Kidney (tissue), 14 donors: ENCODE results near the gene KIAA0232. TPM values are rescaled to one million over a fixed set of nuclear protein-coding genes. Genes with fewer than 3 reads are reported as not detected.
"Not testable (repeated sequence)": the region's sequence is repeated elsewhere in the genome, so short reads cannot be mapped to it uniquely, and the experiment has no call there.

Experiments used
- DNase-seq, 5 donors: peaks; one replicate each; pipeline ENCODE4 v3.0.0-alpha.2; 2013 to 2020
- FAIRE-seq: peaks from 2 replicates; lab custom pipeline; 2012; peaks lifted over from hg19 to GRCh38; lab: Jason Lieb, UNC
- H3K27ac ChIP-seq, 2 donors: one replicate each; pipeline ENCODE4 v1.7.0; 2013; ENCODE audit warnings: low read depth in 2 of 2, low read length in 2 of 2, inconsistent platforms in 1 of 2
- H3K27me3 ChIP-seq: one replicate; pipeline ENCODE4 v1.7.1; 2013; ENCODE audit warnings: low read length, inconsistent platforms; ENCODE audit not compliant: control insufficient read depth, insufficient read depth
- H3K36me3 ChIP-seq, 3 donors: one replicate each; pipeline versions ENCODE4 v1.7.0 to v1.7.1; 2013; ENCODE audit warnings: low read length in 3 of 3, control low read depth in 1 of 3, inconsistent platforms in 1 of 3; ENCODE audit not compliant: insufficient read depth in 3 of 3, control insufficient read depth in 2 of 3
- H3K4me1 ChIP-seq, 3 donors: one replicate each; pipeline versions ENCODE4 v1.7.0 to v1.7.1; 2013; ENCODE audit warnings: low read length in 3 of 3, inconsistent platforms in 1 of 3, low read depth in 1 of 3; ENCODE audit not compliant: control insufficient read depth in 2 of 3, insufficient read depth in 2 of 3
- H3K4me3 ChIP-seq, 3 donors: one replicate each; pipeline versions ENCODE4 v1.7.0 to v1.8.1; 2013; ENCODE audit warnings: low read length in 3 of 3, control low read depth in 1 of 3, inconsistent platforms in 1 of 3
- H3K9ac ChIP-seq, 3 donors: one replicate each; pipeline versions ENCODE4 v1.7.0 to v1.7.1; 2013; ENCODE audit warnings: low read length in 3 of 3, control low read depth in 1 of 3, inconsistent platforms in 1 of 3
- H3K9me3 ChIP-seq, 3 donors: one replicate each; pipeline versions ENCODE4 v1.7.0 to v1.7.1; 2013; ENCODE audit warnings: low read length in 3 of 3, control low read depth in 1 of 3, inconsistent platforms in 1 of 3; ENCODE audit not compliant: control insufficient read depth in 2 of 3, insufficient read depth in 1 of 3
- intact Hi-C: fragments of 100-400 bp; cut with DNase I; formaldehyde crosslinking; loops from one replicate; pipeline ENCODE4 v1.11.1; 2022
- polyA plus RNA-seq: library from polyadenylated mRNA; stranded (reverse); fragments of 350-450 nt; fragmentation: Illumina TruSeq; extraction: RNeasy Lipid Tissue Mini Kit (QIAGEN cat#74804); gene quantifications from one replicate; pipeline ENCODE4 v1.2.3, GENCODE V29; 2014; ENCODE audit warnings: low read depth, low replicate concordance; ENCODE audit not compliant: insufficient read depth
- total RNA-seq: library from RNA; stranded (reverse); fragmentation: NEBNext Ultra II Directional; extraction: Animal tissue kit (Norgen Biotek cat#: 25700); gene quantifications from one replicate; pipeline ENCODE4 v1.2.1, GENCODE V29; 2021
- TF ChIP-seq, protein P1 (sequence below): IDR thresholded peaks from 3 replicates; pipeline ENCODE4 v1.5.1; 2012; ENCODE audit warnings: mild to moderate bottlenecking, moderate library complexity, borderline replicate concordance; ENCODE audit not compliant: insufficient read depth; ENCODE audit errors: extremely low read depth
- donor health status: control.
- donor health status: control.
- donor health status: control.
- donor health status: control.
- donor health status: control.
- donor health status: DM: yes; HTN: yes; CAD: no.
- donor health status: Normal renal cell carcinoma (clear cell type).

The KIAA0232 gene
- total and polyA plus RNA-seq, 2 donors from 2014 or later, result 14.0 to 39.9 TPM

DNA sequence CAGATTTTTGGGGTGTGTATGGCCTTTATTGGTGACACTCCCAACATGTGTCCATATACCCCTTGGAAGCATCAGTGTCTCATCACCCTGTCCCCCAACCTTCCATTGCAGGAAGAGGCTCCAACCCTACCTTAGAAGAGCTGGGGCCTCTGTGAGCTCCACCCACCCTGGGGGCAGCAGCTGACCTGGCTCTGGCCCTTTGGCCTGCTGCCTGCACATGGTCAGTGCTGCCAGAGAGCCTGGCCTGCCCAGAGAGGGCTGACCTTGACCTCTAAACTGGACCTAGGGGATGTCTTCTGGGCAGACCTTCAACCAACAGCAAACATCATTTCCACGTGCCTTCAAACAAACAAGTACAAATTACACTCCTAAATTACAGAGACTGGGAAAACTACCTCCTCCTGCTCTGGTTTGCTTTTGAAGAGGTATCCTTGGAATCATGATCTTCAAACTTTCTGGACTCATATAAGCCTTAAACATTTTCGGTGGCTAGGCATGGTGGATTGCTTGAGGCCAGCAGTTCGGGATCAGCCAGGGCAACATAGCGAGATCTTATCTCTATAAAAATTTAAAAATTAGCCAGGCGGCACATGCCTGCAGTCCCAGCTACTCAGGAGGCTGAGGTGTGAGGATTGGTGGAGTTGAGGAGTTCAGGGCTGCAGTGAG, 27.3 kb upstream of the KIAA0232 start:
- H3K4me1 ChIP-seq, result no peaks in the 10 kb centered on the region
- H3K9me3 ChIP-seq, result no peaks in the 10 kb centered on the region
- no peaks in the 10 kb centered on the region for H3K27me3 ChIP-seq
- FAIRE-seq (no peak), DNase-seq (no peak)
- no peak overlapping the region for H3K4me3 ChIP-seq
- TF ChIP-seq, protein P1, sequence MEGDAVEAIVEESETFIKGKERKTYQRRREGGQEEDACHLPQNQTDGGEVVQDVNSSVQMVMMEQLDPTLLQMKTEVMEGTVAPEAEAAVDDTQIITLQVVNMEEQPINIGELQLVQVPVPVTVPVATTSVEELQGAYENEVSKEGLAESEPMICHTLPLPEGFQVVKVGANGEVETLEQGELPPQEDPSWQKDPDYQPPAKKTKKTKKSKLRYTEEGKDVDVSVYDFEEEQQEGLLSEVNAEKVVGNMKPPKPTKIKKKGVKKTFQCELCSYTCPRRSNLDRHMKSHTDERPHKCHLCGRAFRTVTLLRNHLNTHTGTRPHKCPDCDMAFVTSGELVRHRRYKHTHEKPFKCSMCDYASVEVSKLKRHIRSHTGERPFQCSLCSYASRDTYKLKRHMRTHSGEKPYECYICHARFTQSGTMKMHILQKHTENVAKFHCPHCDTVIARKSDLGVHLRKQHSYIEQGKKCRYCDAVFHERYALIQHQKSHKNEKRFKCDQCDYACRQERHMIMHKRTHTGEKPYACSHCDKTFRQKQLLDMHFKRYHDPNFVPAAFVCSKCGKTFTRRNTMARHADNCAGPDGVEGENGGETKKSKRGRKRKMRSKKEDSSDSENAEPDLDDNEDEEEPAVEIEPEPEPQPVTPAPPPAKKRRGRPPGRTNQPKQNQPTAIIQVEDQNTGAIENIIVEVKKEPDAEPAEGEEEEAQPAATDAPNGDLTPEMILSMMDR, result no peak
- H3K27ac ChIP-seq, result no peak overlapping the region
- no peaks in the 10 kb centered on the region for H3K36me3 ChIP-seq
- intact Hi-C loops, result no loop called here
- no peak overlapping the region for H3K9ac ChIP-seq

DNA sequence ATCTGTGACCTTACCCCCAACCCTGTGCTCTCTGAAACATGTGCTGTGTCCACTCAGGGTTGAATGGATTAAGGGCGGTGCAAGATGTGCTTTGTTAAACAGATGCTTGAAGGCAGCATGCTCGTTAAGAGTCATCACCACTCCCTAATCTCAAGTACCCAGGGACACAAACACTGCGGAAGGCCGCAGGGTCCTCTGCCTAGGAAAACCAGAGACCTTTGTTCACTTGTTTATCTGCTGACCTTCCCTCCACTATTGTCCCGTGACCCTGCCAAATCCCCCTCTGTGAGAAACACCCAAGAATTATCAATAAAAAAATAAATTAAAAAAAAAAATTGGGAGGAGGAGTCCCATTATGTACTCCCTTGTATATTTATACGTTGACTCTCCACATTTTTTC, 26.2 kb upstream of the KIAA0232 start:
- H3K27ac ChIP-seq, H3K4me1 ChIP-seq, H3K9ac ChIP-seq, DNase-seq, intact Hi-C loops, H3K4me3 ChIP-seq, H3K9me3 ChIP-seq, FAIRE-seq, H3K36me3 ChIP-seq, H3K27me3 ChIP-seq: not testable (repeated sequence)

DNA sequence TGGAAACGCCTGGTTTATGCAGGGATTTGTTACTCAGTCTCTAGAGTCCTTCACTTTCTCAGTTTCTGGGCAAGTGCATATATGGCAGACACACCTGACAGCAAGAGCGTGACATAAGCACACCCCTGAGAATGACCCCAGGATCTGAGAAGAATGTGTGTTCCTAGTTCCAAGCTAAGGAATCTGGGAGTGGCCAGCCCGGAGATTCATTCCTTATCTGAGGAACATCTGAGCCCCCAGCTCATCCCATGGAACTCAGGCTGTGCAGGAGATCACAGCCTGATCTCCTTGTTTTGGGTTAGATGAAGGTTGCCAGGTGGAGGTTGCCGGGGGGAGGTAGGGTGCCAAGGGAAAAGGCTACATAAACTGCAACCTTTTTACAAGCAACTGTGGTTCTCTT, 23.8 kb upstream of the KIAA0232 start:
- Histone ChIP-seq H3K27ac (no peak overlapping the region), H3K9me3 (no peaks in the 10 kb centered on the region), H3K4me1 (peaks cover 0 to 3% (median 0%) of the 10 kb centered on the region in 3 donors), H3K4me3 (no peak overlapping the region), H3K9ac (no peak overlapping the region), H3K36me3 (no peaks in the 10 kb centered on the region), H3K27me3 (no peaks in the 10 kb centered on the region)
- no peak for FAIRE-seq
- intact Hi-C loops, result no loop called here
- TF ChIP-seq, protein P1, result no peak
- no peak for DNase-seq

DNA sequence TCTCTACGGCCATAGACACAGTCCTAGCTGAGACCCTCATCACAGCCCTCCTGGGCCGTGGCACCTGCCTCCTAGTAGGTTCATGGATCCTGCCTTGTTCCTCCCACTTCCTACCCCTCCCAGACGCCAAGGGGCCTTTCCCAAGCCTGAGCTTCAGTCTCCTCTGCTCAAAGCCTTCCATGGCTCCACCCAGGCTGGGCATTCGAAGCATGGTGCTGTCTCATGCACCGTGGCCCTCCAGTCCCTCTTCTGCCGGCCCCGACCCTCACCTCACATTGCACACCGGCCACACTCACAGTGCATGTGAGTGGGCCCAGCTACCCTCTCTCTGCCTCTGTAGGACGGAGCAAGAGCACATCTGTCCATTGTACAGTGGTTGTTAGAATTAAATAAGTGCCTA, 21.7 kb upstream of the KIAA0232 start:
- Histone ChIP-seq H3K27ac (no peak overlapping the region), H3K4me1 (peaks cover 0 to 3% (median 0%) of the 10 kb centered on the region in 3 donors), H3K9me3 (no peaks in the 10 kb centered on the region), H3K9ac (no peak overlapping the region), H3K4me3 (no peak overlapping the region), H3K27me3 (no peaks in the 10 kb centered on the region), H3K36me3 (no peaks in the 10 kb centered on the region)
- TF ChIP-seq, protein P1, result no peak
- DNase-seq (no peak), FAIRE-seq (no peak)
- intact Hi-C loops, result no loop called here
